ENCODE measurements around the gene RPL34.

RPL34 gene

GRCh38 chr4:108624263-108625056, 4.1 kb downstream of the RPL34 start:
- DNase-seq (ENCODE audit: low read depth): no peak

GRCh38 chr4:108626056-108626455, 5.7 kb downstream of the RPL34 start:
- DNase-seq (ENCODE audit: low read depth): no peak

- DNase-seq (ENCODE audit: low read depth): no peak
Observed at GRCh38 chr4:108628411-108628810, 8.0 kb downstream of the RPL34 start.

- DNase-seq (ENCODE audit: low read depth): no peak
Observed at GRCh38 chr4:108635070-108635655, 14.8 kb downstream of the RPL34 start.

- no peak for DNase-seq (ENCODE audit: low read depth)
Observed at GRCh38 chr4:108636246-108636645, 15.9 kb downstream of the RPL34 start.

GRCh38 chr4:108637856-108638255, 17.5 kb downstream of the RPL34 start:
- DNase-seq (ENCODE audit: low read depth): no peak

GRCh38 chr4:108644237-108644636, 23.9 kb downstream of the RPL34 start:
- DNase-seq (ENCODE audit: low read depth): no peak

GRCh38 chr4:108646706-108647105, 26.3 kb downstream of the RPL34 start:
- DNase-seq (ENCODE audit: low read depth): no peak

GRCh38 chr4:108649863-108650211, 29.5 kb downstream of the RPL34 start:
- DNase-seq (ENCODE audit: low read depth): no peak

GRCh38 chr4:108650212-108651013, 30.0 kb downstream of the RPL34 start, which contains the start of gene OSTC:
Gene OSTC (plus strand): TSS chr4:108650599. CDS start chr4:108650656, 57 bp downstream.
- DNase-seq (ENCODE audit: low read depth): peak; percentile 93

GRCh38 chr4:108651014-108651791, 30.8 kb downstream of the RPL34 start:
- no peak for DNase-seq (ENCODE audit: low read depth)

GRCh38 chr4:108662629-108663028, 42.3 kb downstream of the RPL34 start:
- DNase-seq (ENCODE audit: low read depth): no peak

GRCh38 chr4:108674356-108674977, 54.1 kb downstream of the RPL34 start:
- no peak for DNase-seq (ENCODE audit: low read depth)

Data from stimulated activated CD8-positive, alpha-beta memory T cell treated with anti-CD3 and anti-CD28 coated beads, Interleukin-12 subunit alpha, Interleukin-12 subunit beta, amount 100 ng/mL, for 1 hour (primary cell).